ENCODE data around the gene KRT31.

GRCh38 chr17:41424111-41424635, 26.8 kb upstream of the KRT31 start, which contains the start of gene KRT37:
- TF ChIP-seq POLR2A (IDR thresholded peaks at IDR 0.05), result no peak
- no peak for TF ChIP-seq CTCF (IDR thresholded peaks at IDR 0.05)

Measured in body of pancreas (tissue), 4 donors.